ENCODE data around the gene NFATC3. TPM values are rescaled to one million over a fixed set of nuclear protein-coding genes. Genes with fewer than 3 reads are reported as not detected.
A peak's percentile ranks its signal among the peaks of the same experiment; 100 is the strongest.

Gene NFATC3
- total and polyA plus RNA-seq, 2 donors from 2014 or later: 15.0 to 37.7 TPM

- no peaks in the 10 kb centered on the region for H3K9me3 ChIP-seq (ENCODE audit: control insufficient read depth in 2 of 3, insufficient read depth in 1 of 3, low read length in 3 of 3)
- no peak for DNase-seq
- peaks cover 8 to 54% (median 46%) of the 10 kb centered on the region in 3 donors for H3K4me1 ChIP-seq (ENCODE audit: control insufficient read depth in 2 of 3, insufficient read depth in 2 of 3, low read depth in 1 of 3, low read length in 3 of 3)
- TF ChIP-seq, protein P1, sequence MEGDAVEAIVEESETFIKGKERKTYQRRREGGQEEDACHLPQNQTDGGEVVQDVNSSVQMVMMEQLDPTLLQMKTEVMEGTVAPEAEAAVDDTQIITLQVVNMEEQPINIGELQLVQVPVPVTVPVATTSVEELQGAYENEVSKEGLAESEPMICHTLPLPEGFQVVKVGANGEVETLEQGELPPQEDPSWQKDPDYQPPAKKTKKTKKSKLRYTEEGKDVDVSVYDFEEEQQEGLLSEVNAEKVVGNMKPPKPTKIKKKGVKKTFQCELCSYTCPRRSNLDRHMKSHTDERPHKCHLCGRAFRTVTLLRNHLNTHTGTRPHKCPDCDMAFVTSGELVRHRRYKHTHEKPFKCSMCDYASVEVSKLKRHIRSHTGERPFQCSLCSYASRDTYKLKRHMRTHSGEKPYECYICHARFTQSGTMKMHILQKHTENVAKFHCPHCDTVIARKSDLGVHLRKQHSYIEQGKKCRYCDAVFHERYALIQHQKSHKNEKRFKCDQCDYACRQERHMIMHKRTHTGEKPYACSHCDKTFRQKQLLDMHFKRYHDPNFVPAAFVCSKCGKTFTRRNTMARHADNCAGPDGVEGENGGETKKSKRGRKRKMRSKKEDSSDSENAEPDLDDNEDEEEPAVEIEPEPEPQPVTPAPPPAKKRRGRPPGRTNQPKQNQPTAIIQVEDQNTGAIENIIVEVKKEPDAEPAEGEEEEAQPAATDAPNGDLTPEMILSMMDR (IDR thresholded peaks at IDR 0.05; ENCODE audit: borderline replicate concordance, extremely low read depth, insufficient read depth): no peak
- H3K9ac ChIP-seq (ENCODE audit: low read length in 3 of 3): peak overlapping the region in 1 of 3 donors; percentile 41
- H3K4me3 ChIP-seq (ENCODE audit: low read length in 3 of 3): no peak overlapping the region
- H3K27ac ChIP-seq (ENCODE audit: low read depth in 2 of 2, low read length in 2 of 2): no peak overlapping the region
- H3K36me3 ChIP-seq (ENCODE audit: control insufficient read depth in 2 of 3, insufficient read depth in 3 of 3, low read length in 3 of 3): no peaks in the 10 kb centered on the region
- no peaks in the 10 kb centered on the region for H3K27me3 ChIP-seq (ENCODE audit: control insufficient read depth, insufficient read depth, low read length)
- intact Hi-C loops (cut with DNase I): no loop called here
- FAIRE-seq: no peak
Measured at GRCh38 chr16:68083239-68083781, 1.9 kb upstream of the NFATC3 start.

DNA sequence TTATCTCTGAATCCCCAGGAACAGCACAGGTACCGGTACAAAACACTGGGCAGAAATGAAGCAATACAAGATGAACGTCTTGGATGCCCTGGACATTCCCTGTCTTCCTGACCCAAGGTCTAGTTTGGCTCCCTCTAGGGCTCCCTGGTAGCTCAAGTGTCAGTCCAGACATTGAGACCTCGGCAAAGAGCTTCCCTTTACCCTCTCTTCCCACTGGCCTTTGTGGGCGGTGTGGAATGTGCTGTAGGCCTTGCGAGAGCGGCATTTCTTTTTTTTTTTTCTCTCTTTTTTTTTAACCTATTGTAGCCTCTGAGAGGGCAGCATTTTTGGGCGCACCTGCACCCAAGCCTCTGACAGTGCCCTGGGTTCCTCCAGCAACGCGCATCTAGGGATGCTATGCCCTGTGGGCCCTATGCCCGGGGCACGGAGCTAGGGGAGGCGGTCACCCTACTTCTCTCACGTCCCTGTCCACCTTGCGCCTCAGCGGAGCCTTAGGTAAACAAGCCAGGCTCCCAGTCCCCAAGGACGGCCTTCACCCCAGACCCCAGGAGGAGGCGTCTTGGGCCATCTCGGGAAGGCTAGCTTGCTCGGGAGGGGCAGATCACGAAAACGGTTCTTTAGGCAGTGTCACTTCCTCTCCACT lies 1.2 kb upstream of the NFATC3 start:
- Histone ChIP-seq H3K27me3 (ENCODE audit: control insufficient read depth, insufficient read depth, low read length) (no peaks in the 10 kb centered on the region), H3K4me1 (ENCODE audit: control insufficient read depth in 2 of 3, insufficient read depth in 2 of 3, low read depth in 1 of 3, low read length in 3 of 3) (peaks cover 8 to 52% (median 46%) of the 10 kb centered on the region in 3 donors), H3K9ac (ENCODE audit: low read length in 3 of 3) (peak overlapping the region in 2 of 3 donors; percentile 94 to 99), H3K4me3 (ENCODE audit: low read length in 3 of 3) (peak overlapping the region; percentile 49 to 90 (median 70)), H3K36me3 (ENCODE audit: control insufficient read depth in 2 of 3, insufficient read depth in 3 of 3, low read length in 3 of 3) (no peaks in the 10 kb centered on the region), H3K27ac (ENCODE audit: low read depth in 2 of 2, low read length in 2 of 2) (peak overlapping the region; percentile 99 to 100), H3K9me3 (ENCODE audit: control insufficient read depth in 2 of 3, insufficient read depth in 1 of 3, low read length in 3 of 3) (no peaks in the 10 kb centered on the region)
- intact Hi-C loops (cut with DNase I): no loop called here
- TF ChIP-seq, protein P1 (IDR thresholded peaks at IDR 0.05; ENCODE audit: borderline replicate concordance, extremely low read depth, insufficient read depth): no peak
- no peak for FAIRE-seq
- peak in 4 of 5 donors; percentile 65 to 84 (median 78) for DNase-seq

- Histone ChIP-seq H3K9ac (ENCODE audit: low read length in 3 of 3) (peak overlapping the region; percentile 62 to 99 (median 94)), H3K27me3 (ENCODE audit: control insufficient read depth, insufficient read depth, low read length) (no peaks in the 10 kb centered on the region), H3K27ac (ENCODE audit: low read depth in 2 of 2, low read length in 2 of 2) (peak overlapping the region; percentile 99 to 100), H3K4me1 (ENCODE audit: control insufficient read depth in 2 of 3, insufficient read depth in 2 of 3, low read depth in 1 of 3, low read length in 3 of 3) (peaks cover 8 to 46% (median 40%) of the 10 kb centered on the region in 3 donors), H3K9me3 (ENCODE audit: control insufficient read depth in 2 of 3, insufficient read depth in 1 of 3, low read length in 3 of 3) (no peaks in the 10 kb centered on the region), H3K36me3 (ENCODE audit: control insufficient read depth in 2 of 3, insufficient read depth in 3 of 3, low read length in 3 of 3) (no peaks in the 10 kb centered on the region), H3K4me3 (ENCODE audit: low read length in 3 of 3) (peak overlapping the region; percentile 70 to 90 (median 83))
- TF ChIP-seq, protein P1 (IDR thresholded peaks at IDR 0.05; ENCODE audit: borderline replicate concordance, extremely low read depth, insufficient read depth): no peak
- intact Hi-C loops (cut with DNase I): no loop called here
- no peak for FAIRE-seq
- DNase-seq: peak; percentile 94 to 99 (median 97)
Measured at GRCh38 chr16:68084504-68085258, 489 bp upstream of the NFATC3 start.

Data from kidney (tissue), 14 donors.